Mammary epithelial cell (primary cell): ENCODE data around the gene VPS36.

Experiments used
- CTCF ChIP-seq, 2 donors: IDR thresholded peaks in 1 of 2; conservative IDR thresholded peaks in 1 of 2; 2 replicates each; pipeline ENCODE4 v1.5.1; 2011 to 2012; ENCODE audit warnings: inconsistent platforms in 2 of 2, low read length in 2 of 2, mild to moderate bottlenecking in 2 of 2, control low read depth in 1 of 2, low read depth in 1 of 2; ENCODE audit not compliant: insufficient read depth in 1 of 2; ENCODE audit errors: extremely low read depth in 1 of 2
- EZH2 ChIP-seq: IDR thresholded peaks from 2 replicates; pipeline ENCODE4 v1.6.1; 2012; ENCODE audit warnings: low read length, inconsistent platforms, borderline replicate concordance

- TF ChIP-seq CTCF (conservative IDR thresholded peaks at IDR 0.05 in 1 of 2, IDR thresholded peaks at IDR 0.05 in 1 of 2; ENCODE audit: extremely low read depth in 1 of 2, insufficient read depth in 1 of 2, low read depth in 1 of 2, low read length in 2 of 2) = no peak
- TF ChIP-seq EZH2 = no peak
Observed at GRCh38 chr13:52385870-52386269, 64.6 kb downstream of the VPS36 start.
